Uterus (tissue), 4 donors: Measurements from ENCODE around the gene PRKCE. TPM values are rescaled to one million over a fixed set of nuclear protein-coding genes. Genes with fewer than 3 reads are reported as not detected.

Experiments
- DNase-seq, 2 donors: peaks; one replicate each; pipeline ENCODE4 v3.0.0-alpha.2; 2019 to 2020
- H3K27ac ChIP-seq, 2 donors: fragments of 200-600 bp; sonication (generic); 1 replicate in 1 of 2; 2 replicates in 1 of 2; pipeline ENCODE4 v1.5.1; 2016 to 2018
- H3K27me3 ChIP-seq, 2 donors: fragments of 200-600 bp; sonication (generic); one replicate each; pipeline ENCODE4 v1.5.1; 2018 to 2019; ENCODE audit warnings: control low read depth in 1 of 2
- H3K36me3 ChIP-seq, 2 donors: fragments of 200-600 bp; sonication (generic); one replicate each; pipeline ENCODE4 v1.5.1; 2019; ENCODE audit warnings: control low read depth in 1 of 2
- H3K4me1 ChIP-seq, 2 donors: fragments of 200-600 bp; sonication (generic); one replicate each; pipeline ENCODE4 v1.5.1; 2018 to 2019; ENCODE audit warnings: control low read depth in 1 of 2
- H3K4me3 ChIP-seq, 2 donors: fragments of 200-600 bp; sonication (generic); 1 replicate in 1 of 2; 2 replicates in 1 of 2; pipeline ENCODE4 v1.5.1; 2018 to 2019; ENCODE audit warnings: mild to moderate bottlenecking in 1 of 2
- H3K9me3 ChIP-seq, 2 donors: fragments of 200-600 bp; sonication (generic); one replicate each; pipeline ENCODE4 v1.5.1; 2019; ENCODE audit warnings: control low read depth in 1 of 2
- POLR2A ChIP-seq, 2 donors: fragments of 450-650 bp; IDR thresholded peaks; one replicate each; pipeline ENCODE4 v1.6.1; 2016; ENCODE audit warnings: antibody characterized with exemption in 2 of 2, mild to moderate bottlenecking in 1 of 2, moderate library complexity in 1 of 2
- intact Hi-C: fragments of 100-400 bp; cut with DNase I; formaldehyde crosslinking; loops from one replicate; pipeline ENCODE4 v1.15.1; 2023; ENCODE audit warnings: low total_unique reads
- total RNA-seq, 4 donors: library from RNA; depleted of rRNA in 3 of 4; stranded (reverse); fragments of >200 nt in 3 of 4; gene quantifications; one replicate each; pipeline versions ENCODE4 v1.1.0 to v1.2.4, GENCODE V29; 2014 to 2023
- TF ChIP-seq, protein P1 (sequence below), 4 experiments: fragments of 200-600 bp in 2 of 4; fragments of 450-650 bp in 2 of 4; sonication (generic) in 2 of 4; IDR thresholded peaks; one replicate each; pipeline ENCODE4 v1.5.1; 2016 to 2019; ENCODE audit warnings: antibody characterized with exemption in 4 of 4, mild to moderate bottlenecking in 2 of 4, moderate library complexity in 1 of 4
- donor health status: DM: yes; HTN: yes; CAD: no.

PRKCE gene
- total RNA-seq, 4 donors from 2014 or later, result 3.8 to 47.6 (median 14.2) TPM

GRCh38 chr2:45806563-45807358 is 155.3 kb downstream of the PRKCE start:
- Histone ChIP-seq H3K9me3 (no peaks in the 10 kb centered on the region), H3K27me3 (no peaks in the 10 kb centered on the region), H3K4me1 (no peaks in the 10 kb centered on the region), H3K27ac (no peak overlapping the region), H3K4me3 (no peak overlapping the region), H3K36me3 (no peaks in the 10 kb centered on the region)
- TF ChIP-seq POLR2A (IDR thresholded peaks at IDR 0.05), result no peak
- TF ChIP-seq, protein P1, sequence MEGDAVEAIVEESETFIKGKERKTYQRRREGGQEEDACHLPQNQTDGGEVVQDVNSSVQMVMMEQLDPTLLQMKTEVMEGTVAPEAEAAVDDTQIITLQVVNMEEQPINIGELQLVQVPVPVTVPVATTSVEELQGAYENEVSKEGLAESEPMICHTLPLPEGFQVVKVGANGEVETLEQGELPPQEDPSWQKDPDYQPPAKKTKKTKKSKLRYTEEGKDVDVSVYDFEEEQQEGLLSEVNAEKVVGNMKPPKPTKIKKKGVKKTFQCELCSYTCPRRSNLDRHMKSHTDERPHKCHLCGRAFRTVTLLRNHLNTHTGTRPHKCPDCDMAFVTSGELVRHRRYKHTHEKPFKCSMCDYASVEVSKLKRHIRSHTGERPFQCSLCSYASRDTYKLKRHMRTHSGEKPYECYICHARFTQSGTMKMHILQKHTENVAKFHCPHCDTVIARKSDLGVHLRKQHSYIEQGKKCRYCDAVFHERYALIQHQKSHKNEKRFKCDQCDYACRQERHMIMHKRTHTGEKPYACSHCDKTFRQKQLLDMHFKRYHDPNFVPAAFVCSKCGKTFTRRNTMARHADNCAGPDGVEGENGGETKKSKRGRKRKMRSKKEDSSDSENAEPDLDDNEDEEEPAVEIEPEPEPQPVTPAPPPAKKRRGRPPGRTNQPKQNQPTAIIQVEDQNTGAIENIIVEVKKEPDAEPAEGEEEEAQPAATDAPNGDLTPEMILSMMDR (IDR thresholded peaks at IDR 0.05), result no peak
- DNase-seq, result no peak
- intact Hi-C loops, result no loop called here

DNA sequence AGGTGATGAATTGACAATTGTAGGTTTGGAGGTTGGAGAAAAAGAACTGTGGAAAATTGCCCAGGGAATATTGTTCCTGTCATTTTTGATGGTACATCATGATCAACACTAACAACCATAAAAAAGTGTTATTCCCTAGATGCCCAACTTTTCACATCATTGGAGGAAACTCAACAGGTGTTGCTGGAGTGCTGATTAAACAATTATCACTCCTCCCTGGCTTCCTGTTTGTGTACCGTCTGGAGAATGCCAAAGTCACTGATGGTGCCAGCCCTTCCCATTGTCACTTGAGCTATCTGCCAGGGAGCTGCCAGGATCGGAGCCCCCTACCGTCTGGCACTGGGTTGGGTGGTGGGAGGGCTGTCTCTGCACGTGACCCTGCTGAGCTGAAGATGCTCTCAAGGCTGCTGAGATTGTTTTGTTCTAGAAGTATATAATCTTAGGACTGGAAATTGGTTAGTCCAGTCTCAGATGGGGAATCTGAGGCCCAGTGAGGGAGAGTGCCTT is 156.9 kb downstream of the PRKCE start:
- no peak for TF ChIP-seq POLR2A (IDR thresholded peaks at IDR 0.05)
- TF ChIP-seq, protein P1 (IDR thresholded peaks at IDR 0.05), result no peak

GRCh38 chr2:45809205-45809604 is 157.7 kb downstream of the PRKCE start:
- no peaks in the 10 kb centered on the region for H3K9me3 ChIP-seq
- no peaks in the 10 kb centered on the region for H3K36me3 ChIP-seq
- intact Hi-C loops, result no loop called here
- H3K4me3 ChIP-seq, result no peak overlapping the region
- H3K27ac ChIP-seq, result no peak overlapping the region
- DNase-seq, result no peak
- peaks cover 0 to 13% of the 10 kb centered on the region in 2 donors for H3K4me1 ChIP-seq
- TF ChIP-seq POLR2A (IDR thresholded peaks at IDR 0.05), result no peak
- TF ChIP-seq, protein P1 (IDR thresholded peaks at IDR 0.05), result no peak
- H3K27me3 ChIP-seq, result no peaks in the 10 kb centered on the region

More for the DNA sequence above, 156.9 kb downstream of the PRKCE start:
- no peaks in the 10 kb centered on the region for H3K36me3 ChIP-seq
- intact Hi-C loops, result no loop called here
- peaks cover 0 to 5% of the 10 kb centered on the region in 2 donors for H3K4me1 ChIP-seq
- H3K27ac ChIP-seq, result no peak overlapping the region
- no peak overlapping the region for H3K4me3 ChIP-seq
- no peaks in the 10 kb centered on the region for H3K9me3 ChIP-seq
- H3K27me3 ChIP-seq, result no peaks in the 10 kb centered on the region
- no peak for DNase-seq

DNA sequence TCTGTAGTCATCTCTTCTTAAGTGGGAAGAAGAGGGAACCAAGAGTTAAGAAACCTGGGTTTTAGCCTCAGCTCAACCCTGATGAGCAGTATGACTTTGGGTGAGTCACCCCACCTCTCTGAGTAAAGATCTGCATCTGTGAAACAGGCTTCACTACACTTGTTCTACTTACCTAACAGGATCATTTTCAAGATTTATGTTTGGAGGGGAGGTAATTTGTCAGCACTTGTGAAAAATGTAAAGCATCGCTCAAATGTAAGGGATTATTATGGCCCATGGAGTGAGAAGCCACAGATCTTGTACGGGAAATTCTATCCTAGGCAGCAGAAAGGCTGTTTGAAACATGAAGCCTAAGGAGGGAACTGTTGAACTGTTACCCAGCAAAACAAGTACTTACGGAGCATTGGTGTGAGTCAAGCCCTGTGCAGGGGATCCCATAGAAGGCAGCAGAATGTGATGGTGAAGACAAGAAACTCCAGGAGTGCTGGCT is 160.6 kb downstream of the PRKCE start:
- H3K4me1 ChIP-seq, result peaks cover 0 to 26% of the 10 kb centered on the region in 2 donors
- intact Hi-C loops, result no loop called here
- H3K27ac ChIP-seq, result peak overlapping the region in 1 of 2 donors; percentile 14
- TF ChIP-seq, protein P1 (IDR thresholded peaks at IDR 0.05), result no peak
- TF ChIP-seq POLR2A (IDR thresholded peaks at IDR 0.05), result no peak
- no peaks in the 10 kb centered on the region for H3K36me3 ChIP-seq
- H3K27me3 ChIP-seq, result no peaks in the 10 kb centered on the region
- no peak overlapping the region for H3K4me3 ChIP-seq
- no peak for DNase-seq
- no peaks in the 10 kb centered on the region for H3K9me3 ChIP-seq
